ENCODE measurements around the gene ING5.

The ING5 gene

DNA sequence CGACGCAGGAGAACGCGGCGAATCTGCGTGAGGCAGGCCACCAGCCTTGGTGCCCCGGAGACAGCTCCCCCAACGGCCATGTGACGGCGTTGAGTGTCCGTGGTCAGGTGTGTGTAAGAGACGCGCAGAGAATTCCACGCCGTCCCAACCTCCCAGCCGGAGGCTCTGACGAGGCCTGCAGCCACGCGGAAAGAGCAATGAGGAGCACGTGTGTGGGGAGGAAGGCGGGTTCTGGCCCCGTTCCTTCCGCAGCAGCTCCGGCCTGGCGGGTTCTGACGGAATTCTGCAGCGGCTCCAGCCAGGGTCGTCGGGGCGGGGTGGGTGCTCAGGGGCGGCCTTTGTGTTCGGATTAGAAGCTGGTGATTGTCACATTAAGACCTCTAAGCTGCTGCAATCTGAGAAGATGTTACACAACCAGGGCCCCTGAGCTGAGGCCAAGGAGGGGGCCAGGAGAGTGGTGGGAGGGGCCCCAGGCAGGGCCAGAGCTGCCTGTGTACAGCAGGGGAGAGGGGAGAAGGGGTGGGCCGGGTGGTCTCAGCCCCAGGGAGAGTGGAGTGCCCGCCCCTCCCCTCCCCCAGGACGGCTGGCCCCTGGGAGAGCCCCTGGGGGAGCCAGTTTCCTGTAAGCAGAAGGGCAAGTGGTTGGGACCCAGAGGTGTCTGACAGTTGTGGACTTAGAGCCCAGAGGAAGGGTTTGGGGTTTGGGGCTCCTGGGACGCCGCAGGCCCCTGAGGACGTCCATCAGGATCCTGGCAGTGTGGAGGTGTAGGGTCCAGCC is 69.6 kb downstream of the ING5 start:
- no peak for DNase-seq (ENCODE audit: extremely low spot score)
- CTCF ChIA-PET = interaction anchor here (1.2 kb wide), 1 partner anchor 12 kb away, joined by 3 read pairs; no protein-coding TSS in a partner anchor
- TF ChIP-seq, protein P1, sequence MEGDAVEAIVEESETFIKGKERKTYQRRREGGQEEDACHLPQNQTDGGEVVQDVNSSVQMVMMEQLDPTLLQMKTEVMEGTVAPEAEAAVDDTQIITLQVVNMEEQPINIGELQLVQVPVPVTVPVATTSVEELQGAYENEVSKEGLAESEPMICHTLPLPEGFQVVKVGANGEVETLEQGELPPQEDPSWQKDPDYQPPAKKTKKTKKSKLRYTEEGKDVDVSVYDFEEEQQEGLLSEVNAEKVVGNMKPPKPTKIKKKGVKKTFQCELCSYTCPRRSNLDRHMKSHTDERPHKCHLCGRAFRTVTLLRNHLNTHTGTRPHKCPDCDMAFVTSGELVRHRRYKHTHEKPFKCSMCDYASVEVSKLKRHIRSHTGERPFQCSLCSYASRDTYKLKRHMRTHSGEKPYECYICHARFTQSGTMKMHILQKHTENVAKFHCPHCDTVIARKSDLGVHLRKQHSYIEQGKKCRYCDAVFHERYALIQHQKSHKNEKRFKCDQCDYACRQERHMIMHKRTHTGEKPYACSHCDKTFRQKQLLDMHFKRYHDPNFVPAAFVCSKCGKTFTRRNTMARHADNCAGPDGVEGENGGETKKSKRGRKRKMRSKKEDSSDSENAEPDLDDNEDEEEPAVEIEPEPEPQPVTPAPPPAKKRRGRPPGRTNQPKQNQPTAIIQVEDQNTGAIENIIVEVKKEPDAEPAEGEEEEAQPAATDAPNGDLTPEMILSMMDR (IDR thresholded peaks at IDR 0.05; ENCODE audit: control extremely low read depth, extremely low read depth, low read depth, missing control alignments) = no peak
- POLR2A ChIA-PET = no interaction called here

DNA sequence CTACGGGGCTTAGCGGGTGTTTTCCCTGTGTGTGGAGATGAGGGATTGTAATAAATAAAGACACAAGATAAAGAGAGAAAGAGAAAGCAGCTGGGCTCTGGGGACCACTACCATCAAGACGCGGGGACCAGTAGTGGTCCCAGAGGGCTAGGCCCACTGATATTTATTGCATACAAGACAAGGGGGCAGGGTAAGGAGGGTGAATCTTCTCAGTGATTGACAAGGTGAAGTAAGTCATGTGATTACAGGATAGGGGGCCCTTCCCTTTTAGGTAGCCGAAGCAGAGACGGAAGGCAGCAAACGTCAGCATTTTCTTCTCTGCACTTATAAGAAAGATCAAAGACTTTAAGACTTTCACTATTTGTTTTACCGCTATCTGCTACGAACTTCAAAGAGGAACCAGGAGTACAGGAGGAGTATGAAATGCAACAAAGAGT is 70.2 kb downstream of the ING5 start:
- TF ChIP-seq, protein P1 (IDR thresholded peaks at IDR 0.05; ENCODE audit: control extremely low read depth, extremely low read depth, low read depth, missing control alignments) = no peak
- no peak for DNase-seq (ENCODE audit: extremely low spot score)
- CTCF ChIA-PET = interaction anchor here (1.3 kb wide), 1 partner anchor 11 kb away, joined by 3 read pairs; no protein-coding TSS in a partner anchor
- POLR2A ChIA-PET = interaction anchor here (0.6 kb wide), 1 partner anchor 72 kb away, joined by 3 read pairs; no protein-coding TSS in a partner anchor

DNA sequence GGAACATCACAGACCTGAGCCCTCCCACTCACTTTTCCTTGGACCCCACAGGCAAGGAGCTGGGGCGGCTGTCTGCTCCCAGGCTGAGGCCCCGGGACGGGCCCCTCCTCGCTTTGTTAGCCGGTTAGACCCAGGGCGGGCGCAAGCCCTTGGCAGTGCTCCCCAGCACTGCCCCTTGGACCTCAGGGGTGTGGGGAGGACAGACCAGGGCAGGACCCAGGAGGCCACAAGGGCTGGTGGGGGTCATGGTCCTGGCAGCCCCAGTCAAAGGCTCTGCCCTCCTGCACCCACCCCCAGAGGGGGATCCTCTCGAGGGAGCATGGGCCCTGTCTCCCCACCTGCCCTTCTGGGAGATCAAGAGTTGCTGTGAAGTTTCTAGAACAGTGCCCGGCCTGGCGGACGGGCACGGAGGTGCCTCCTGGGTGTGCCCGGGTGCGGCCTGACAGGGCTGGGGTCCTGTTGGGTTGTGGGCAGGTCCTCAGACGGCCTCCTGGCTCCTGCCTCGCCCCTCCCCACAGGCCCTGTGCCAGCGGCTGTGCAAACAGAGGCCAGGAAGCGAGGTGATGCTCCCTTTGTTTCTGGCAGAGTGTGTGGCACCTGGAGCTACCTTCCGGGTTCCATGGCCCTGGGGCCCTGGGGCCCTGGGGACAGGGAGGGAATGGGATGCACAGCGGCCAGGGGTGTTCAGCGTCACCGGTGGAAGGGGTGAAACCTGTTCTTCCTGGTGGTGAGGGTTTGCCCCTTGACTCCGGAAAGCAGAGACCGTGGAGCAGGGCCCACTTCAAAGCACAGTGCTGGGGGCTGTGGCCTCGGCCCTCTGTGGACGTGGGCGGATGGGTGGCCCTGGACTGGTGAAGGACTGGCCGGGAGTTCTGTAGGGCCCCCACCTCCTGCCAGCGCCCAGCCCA is 71.9 kb downstream of the ING5 start:
- ChIA-PET CTCF (interaction anchor here (1.1 to 1.3 kb wide), 2 partner anchors 10 to 19 kb away, joined by 3 read pairs; no protein-coding TSS in a partner anchor), POLR2A (no interaction called here)
- TF ChIP-seq, protein P1 (IDR thresholded peaks at IDR 0.05; ENCODE audit: control extremely low read depth, extremely low read depth, low read depth, missing control alignments) = no peak
- no peak for DNase-seq (ENCODE audit: extremely low spot score)

DNA sequence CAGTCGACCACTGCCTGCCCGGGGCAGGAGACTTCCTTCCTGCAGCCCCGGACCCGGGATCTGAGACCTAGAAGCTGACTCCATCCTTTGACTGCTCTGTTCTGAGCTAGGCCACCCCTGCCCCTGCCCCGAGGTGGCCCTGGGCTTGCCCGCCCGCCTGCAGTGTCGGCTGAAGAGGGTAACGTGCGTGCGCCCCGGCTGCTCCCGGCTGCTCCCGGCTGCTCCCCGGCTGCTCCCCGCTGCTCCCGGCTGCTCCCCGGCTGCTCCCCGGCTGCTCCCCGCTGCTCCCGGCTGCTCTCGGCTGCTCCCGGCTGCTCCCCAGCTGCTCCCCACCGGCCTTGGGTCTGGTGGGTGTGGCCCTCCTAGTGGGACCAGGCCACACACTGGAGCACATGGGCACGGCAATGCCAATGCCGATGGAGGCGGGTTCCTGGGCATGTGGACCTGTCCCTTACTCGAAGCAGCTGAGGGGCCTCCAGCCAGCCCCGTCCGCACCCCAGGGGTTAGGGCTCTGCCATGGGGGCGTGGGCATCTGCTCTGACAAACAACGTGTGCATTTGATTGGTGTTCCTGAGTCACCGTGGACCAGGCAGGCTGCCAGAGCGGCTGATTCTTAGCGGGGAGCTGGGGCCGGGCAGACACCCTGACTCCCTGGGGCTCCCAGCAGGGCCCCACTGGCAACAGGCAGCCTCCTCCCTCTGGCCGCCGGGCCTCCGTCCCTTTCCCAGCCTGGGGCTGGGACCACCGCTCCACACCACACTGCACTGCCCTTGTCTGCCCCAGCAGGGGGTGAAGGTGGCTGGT is 72.8 kb downstream of the ING5 start:
- ChIA-PET POLR2A (no interaction called here), CTCF (no interaction called here)
- no peak for DNase-seq (ENCODE audit: extremely low spot score)
- TF ChIP-seq, protein P1 (IDR thresholded peaks at IDR 0.05; ENCODE audit: control extremely low read depth, extremely low read depth, low read depth, missing control alignments) = no peak

DNA sequence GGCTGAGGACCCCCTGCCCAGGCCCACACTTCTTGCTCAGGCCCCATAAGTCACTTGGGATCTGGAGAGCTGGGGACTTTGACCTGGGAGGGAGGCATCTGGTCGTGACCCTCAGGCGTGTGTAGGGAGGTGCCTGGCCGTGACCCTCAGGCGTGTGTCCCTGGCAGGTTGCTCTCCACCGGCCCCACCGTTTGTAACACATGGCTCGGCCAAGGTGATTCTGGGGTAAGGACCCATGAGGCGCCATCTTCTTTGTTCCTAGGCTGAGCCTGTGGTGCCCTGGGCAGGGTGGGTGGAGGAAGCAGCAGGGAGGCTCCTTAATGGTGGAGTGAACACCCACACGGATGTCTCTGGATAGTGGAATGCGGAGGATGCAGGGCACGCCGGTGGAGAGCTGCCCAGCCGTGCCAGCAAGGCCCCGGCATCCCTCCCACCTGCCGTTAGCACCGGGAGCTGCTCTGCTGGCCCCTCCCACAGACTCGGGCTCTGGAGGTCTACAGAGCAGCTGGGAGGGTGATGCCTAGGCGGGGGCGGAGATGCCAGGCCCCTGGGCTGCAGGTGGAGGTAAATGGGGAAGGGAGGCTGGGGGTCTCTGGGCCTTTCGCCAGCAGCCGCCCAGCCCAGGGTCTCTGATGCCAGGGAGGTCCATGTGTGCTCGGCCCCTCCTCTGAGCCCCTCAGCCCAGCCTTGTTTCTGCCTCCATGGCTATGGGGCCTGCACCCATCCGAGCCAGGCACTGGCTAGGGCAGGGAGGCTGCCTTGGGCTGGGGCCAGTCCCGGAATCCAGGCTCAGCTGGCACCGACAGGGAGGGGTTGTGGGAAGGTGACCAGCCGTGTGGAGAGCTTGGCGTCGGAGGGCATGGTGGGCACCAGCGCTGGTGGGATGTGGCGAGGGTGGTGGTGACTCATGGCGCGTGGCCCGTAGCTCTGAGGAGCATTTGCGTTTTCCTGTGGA is 73.7 kb downstream of the ING5 start:
- ChIA-PET POLR2A (interaction anchor here (0.5 kb wide), 1 partner anchor 413 kb away, joined by 3 read pairs; no protein-coding TSS in a partner anchor), CTCF (no interaction called here)
- TF ChIP-seq, protein P1 (IDR thresholded peaks at IDR 0.05; ENCODE audit: control extremely low read depth, extremely low read depth, low read depth, missing control alignments) = no peak
- DNase-seq (ENCODE audit: extremely low spot score) = no peak

Measured in GM10248 (cell line).